ENCODE data around the gene MACF1.

MACF1 gene

GRCh38 chr1:39310015-39310414 is 105.5 kb downstream of the MACF1 start:
- no peak overlapping the region for H3K14ac ChIP-seq (ENCODE audit: low read length in 2 of 2)
- H3K36me3 ChIP-seq (ENCODE audit: control insufficient read depth in 1 of 2, insufficient read depth in 2 of 2, low read depth in 1 of 2, low read length in 2 of 2), result peaks cover 17 to 69% of the 10 kb centered on the region in 2 experiments
- H3K9me3 ChIP-seq (ENCODE audit: control insufficient read depth, low read length), result no peaks in the 10 kb centered on the region
- H2BK5ac ChIP-seq (ENCODE audit: low read depth, low read length, poor library complexity, severe bottlenecking), result no peak overlapping the region
- no peak overlapping the region for H3K4me2 ChIP-seq (ENCODE audit: low read length, poor library complexity, severe bottlenecking)
- H3K4me3 ChIP-seq (ENCODE audit: insufficient read depth in 1 of 2, low read depth in 1 of 2, low read length in 2 of 2), result no peak overlapping the region
- no peak overlapping the region for H3K4ac ChIP-seq (ENCODE audit: low read depth in 1 of 2, low read length in 2 of 2)
- no peak overlapping the region for H4K8ac ChIP-seq (ENCODE audit: low read length)
- no peak overlapping the region for H4K91ac ChIP-seq (ENCODE audit: low read length)
- H3K4me1 ChIP-seq (ENCODE audit: control insufficient read depth, insufficient read depth, low read depth, low read length), result no peaks in the 10 kb centered on the region
- H3K27me3 ChIP-seq (ENCODE audit: control insufficient read depth in 1 of 2, insufficient read depth in 1 of 2, low read length in 2 of 2), result no peaks in the 10 kb centered on the region
- no peak overlapping the region for H2AK5ac ChIP-seq (ENCODE audit: low read length, severe bottlenecking)
- no peak overlapping the region for H3K27ac ChIP-seq (ENCODE audit: low read length, poor library complexity, severe bottlenecking)
- no peak overlapping the region for H2BK12ac ChIP-seq (ENCODE audit: low read length in 2 of 2)
- no peak overlapping the region for H3K9ac ChIP-seq (ENCODE audit: low read length)
- H3K23ac ChIP-seq (ENCODE audit: low read length in 2 of 2), result no peak overlapping the region
- H3K18ac ChIP-seq (ENCODE audit: low read depth in 1 of 2, low read length in 2 of 2), result no peak overlapping the region
- H3K79me1 ChIP-seq (replicated peaks; ENCODE audit: low read length, poor library complexity, severe bottlenecking), result peaks cover 18% of the 10 kb centered on the region
- no peak for DNase-seq
- H2AFZ ChIP-seq (ENCODE audit: low read depth, low read length), result no peak overlapping the region
- WGBS, result 99% methylated on average over 6 of the region's 6 CpGs
- no peak overlapping the region for H2BK120ac ChIP-seq (ENCODE audit: low read depth, low read length)
- no peak overlapping the region for H2BK15ac ChIP-seq (ENCODE audit: low read depth, poor library complexity, severe bottlenecking)

DNA sequence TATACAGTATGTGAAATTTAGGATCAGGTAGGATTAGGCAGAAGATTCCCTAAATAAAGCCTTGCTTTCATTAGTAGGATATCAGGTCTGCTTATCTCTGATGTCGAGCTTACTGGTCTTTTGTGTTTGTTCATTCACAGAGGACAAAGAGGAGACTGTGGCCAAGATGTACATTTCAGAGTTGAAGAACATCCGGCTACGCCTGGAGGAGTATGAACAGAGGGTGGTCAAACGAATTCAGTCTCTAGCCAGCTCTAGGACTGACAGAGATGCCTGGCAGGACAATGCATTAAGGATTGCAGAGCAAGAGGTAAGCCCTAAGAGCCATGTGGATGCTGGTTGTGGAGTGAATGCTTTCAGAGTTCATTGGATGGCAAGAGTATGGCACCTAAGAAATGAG is 106.2 kb downstream of the MACF1 start:
- no peaks in the 10 kb centered on the region for H3K4me1 ChIP-seq (ENCODE audit: control insufficient read depth, insufficient read depth, low read depth, low read length)
- no peak overlapping the region for H3K4me3 ChIP-seq (ENCODE audit: insufficient read depth in 1 of 2, low read depth in 1 of 2, low read length in 2 of 2)
- no peak overlapping the region for H3K9ac ChIP-seq (ENCODE audit: low read length)
- H3K79me1 ChIP-seq (replicated peaks; ENCODE audit: low read length, poor library complexity, severe bottlenecking), result peaks cover 20% of the 10 kb centered on the region
- no peak overlapping the region for H3K4me2 ChIP-seq (ENCODE audit: low read length, poor library complexity, severe bottlenecking)
- H3K23ac ChIP-seq (ENCODE audit: low read length in 2 of 2), result no peak overlapping the region
- peaks cover 13 to 69% of the 10 kb centered on the region in 2 experiments for H3K36me3 ChIP-seq (ENCODE audit: control insufficient read depth in 1 of 2, insufficient read depth in 2 of 2, low read depth in 1 of 2, low read length in 2 of 2)
- H3K4ac ChIP-seq (ENCODE audit: low read depth in 1 of 2, low read length in 2 of 2), result no peak overlapping the region
- H4K8ac ChIP-seq (ENCODE audit: low read length), result no peak overlapping the region
- H3K27me3 ChIP-seq (ENCODE audit: control insufficient read depth in 1 of 2, insufficient read depth in 1 of 2, low read length in 2 of 2), result no peaks in the 10 kb centered on the region
- H3K14ac ChIP-seq (ENCODE audit: low read length in 2 of 2), result no peak overlapping the region
- no peak overlapping the region for H4K91ac ChIP-seq (ENCODE audit: low read length)
- H3K27ac ChIP-seq (ENCODE audit: low read length, poor library complexity, severe bottlenecking), result no peak overlapping the region
- no peak overlapping the region for H3K18ac ChIP-seq (ENCODE audit: low read depth in 1 of 2, low read length in 2 of 2)
- WGBS, result 95% methylated on average over 4 of the region's 4 CpGs
- no peak overlapping the region for H2AK5ac ChIP-seq (ENCODE audit: low read length, severe bottlenecking)
- no peak overlapping the region for H2BK15ac ChIP-seq (ENCODE audit: low read depth, poor library complexity, severe bottlenecking)
- no peak for DNase-seq
- H2AFZ ChIP-seq (ENCODE audit: low read depth, low read length), result no peak overlapping the region
- no peak overlapping the region for H2BK5ac ChIP-seq (ENCODE audit: low read depth, low read length, poor library complexity, severe bottlenecking)
- no peak overlapping the region for H2BK12ac ChIP-seq (ENCODE audit: low read length in 2 of 2)
- H3K9me3 ChIP-seq (ENCODE audit: control insufficient read depth, low read length), result no peaks in the 10 kb centered on the region
- H2BK120ac ChIP-seq (ENCODE audit: low read depth, low read length), result no peak overlapping the region

DNA sequence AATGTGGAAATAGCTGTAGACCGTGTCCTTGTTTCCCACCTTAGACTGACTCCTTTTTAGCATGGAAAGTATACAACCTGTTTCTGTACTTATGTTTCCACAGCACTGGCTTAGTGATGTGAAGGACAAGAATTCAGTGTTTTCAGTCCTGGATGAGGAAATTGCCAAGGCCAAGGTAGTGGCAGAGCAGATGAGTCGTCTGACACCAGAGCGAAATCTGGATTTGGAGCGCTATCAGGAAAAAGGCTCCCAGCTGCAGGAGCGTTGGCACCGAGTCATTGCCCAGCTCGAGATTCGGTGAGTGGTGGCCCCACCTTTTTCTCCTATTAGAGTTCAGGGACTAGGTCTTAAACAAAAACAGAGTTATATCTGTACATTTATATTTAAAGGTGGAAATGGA is 112.6 kb downstream of the MACF1 start:
- H2AK5ac ChIP-seq (ENCODE audit: low read length, severe bottlenecking), result no peak overlapping the region
- no peak overlapping the region for H2AFZ ChIP-seq (ENCODE audit: low read depth, low read length)
- H3K4me1 ChIP-seq (ENCODE audit: control insufficient read depth, insufficient read depth, low read depth, low read length), result peaks cover 1% of the 10 kb centered on the region
- no peak overlapping the region for H2BK120ac ChIP-seq (ENCODE audit: low read depth, low read length)
- H3K4ac ChIP-seq (ENCODE audit: low read depth in 1 of 2, low read length in 2 of 2), result no peak overlapping the region
- no peaks in the 10 kb centered on the region for H3K9me3 ChIP-seq (ENCODE audit: control insufficient read depth, low read length)
- no peak for DNase-seq
- H3K79me1 ChIP-seq (replicated peaks; ENCODE audit: low read length, poor library complexity, severe bottlenecking), result peaks cover 22% of the 10 kb centered on the region
- no peaks in the 10 kb centered on the region for H3K27me3 ChIP-seq (ENCODE audit: control insufficient read depth in 1 of 2, insufficient read depth in 1 of 2, low read length in 2 of 2)
- no peak overlapping the region for H3K23ac ChIP-seq (ENCODE audit: low read length in 2 of 2)
- no peak overlapping the region for H2BK12ac ChIP-seq (ENCODE audit: low read length in 2 of 2)
- H3K9ac ChIP-seq (ENCODE audit: low read length), result no peak overlapping the region
- H3K36me3 ChIP-seq (ENCODE audit: control insufficient read depth in 1 of 2, insufficient read depth in 2 of 2, low read depth in 1 of 2, low read length in 2 of 2), result peaks cover 20 to 97% of the 10 kb centered on the region in 2 experiments
- 100% methylated on average over 4 of the region's 8 CpGs for WGBS
- no peak overlapping the region for H3K14ac ChIP-seq (ENCODE audit: low read length in 2 of 2)
- no peak overlapping the region for H3K18ac ChIP-seq (ENCODE audit: low read depth in 1 of 2, low read length in 2 of 2)
- H2BK5ac ChIP-seq (ENCODE audit: low read depth, low read length, poor library complexity, severe bottlenecking), result no peak overlapping the region
- H3K27ac ChIP-seq (ENCODE audit: low read length, poor library complexity, severe bottlenecking), result no peak overlapping the region
- no peak overlapping the region for H3K4me2 ChIP-seq (ENCODE audit: low read length, poor library complexity, severe bottlenecking)
- no peak overlapping the region for H2BK15ac ChIP-seq (ENCODE audit: low read depth, poor library complexity, severe bottlenecking)
- H4K8ac ChIP-seq (ENCODE audit: low read length), result no peak overlapping the region
- H4K91ac ChIP-seq (ENCODE audit: low read length), result no peak overlapping the region
- no peak overlapping the region for H3K4me3 ChIP-seq (ENCODE audit: insufficient read depth in 1 of 2, low read depth in 1 of 2, low read length in 2 of 2)

DNA sequence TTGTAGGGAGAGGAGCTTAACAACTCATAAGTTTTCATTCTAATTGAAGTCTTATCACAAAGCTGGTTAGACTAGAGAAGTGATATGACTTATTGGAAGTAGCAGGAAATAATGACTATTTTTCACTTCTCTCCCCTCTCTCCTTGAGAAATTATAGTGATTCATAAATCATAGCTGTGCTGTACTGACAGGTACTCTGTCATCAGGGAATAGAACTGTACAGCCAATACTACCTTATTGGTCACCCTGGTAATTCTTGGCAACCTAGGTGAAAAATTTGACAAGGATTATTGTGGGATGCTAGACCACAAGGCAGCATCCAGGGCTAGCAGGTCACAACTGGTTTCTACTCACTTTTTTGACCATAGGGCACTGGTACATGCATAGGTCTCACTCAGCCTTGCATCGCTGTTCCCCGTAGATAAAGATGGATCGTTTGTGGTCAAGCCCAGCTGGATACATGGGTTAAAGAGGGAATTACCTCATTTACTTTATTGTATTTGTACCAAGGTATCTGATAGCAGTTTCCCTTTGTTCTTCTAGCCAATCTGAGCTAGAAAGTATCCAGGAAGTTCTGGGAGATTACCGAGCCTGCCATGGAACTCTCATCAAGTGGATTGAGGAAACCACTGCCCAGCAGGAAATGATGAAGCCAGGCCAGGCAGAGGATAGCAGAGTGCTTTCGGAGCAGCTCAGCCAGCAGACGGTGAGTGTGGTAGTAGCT is 113.6 kb downstream of the MACF1 start:
- Histone ChIP-seq H2BK12ac (ENCODE audit: low read length in 2 of 2) (no peak overlapping the region), H2BK5ac (ENCODE audit: low read depth, low read length, poor library complexity, severe bottlenecking) (no peak overlapping the region), H3K36me3 (ENCODE audit: control insufficient read depth in 1 of 2, insufficient read depth in 2 of 2, low read depth in 1 of 2, low read length in 2 of 2) (peaks cover 23 to 97% of the 10 kb centered on the region in 2 experiments), H3K27me3 (ENCODE audit: control insufficient read depth in 1 of 2, insufficient read depth in 1 of 2, low read length in 2 of 2) (no peaks in the 10 kb centered on the region), H3K18ac (ENCODE audit: low read depth in 1 of 2, low read length in 2 of 2) (no peak overlapping the region), H3K79me1 (replicated peaks; ENCODE audit: low read length, poor library complexity, severe bottlenecking) (peaks cover 26% of the 10 kb centered on the region), H3K4me3 (ENCODE audit: insufficient read depth in 1 of 2, low read depth in 1 of 2, low read length in 2 of 2) (no peak overlapping the region), H3K4me2 (ENCODE audit: low read length, poor library complexity, severe bottlenecking) (no peak overlapping the region), H3K14ac (ENCODE audit: low read length in 2 of 2) (no peak overlapping the region), H2BK15ac (ENCODE audit: low read depth, poor library complexity, severe bottlenecking) (no peak overlapping the region), H2AK5ac (ENCODE audit: low read length, severe bottlenecking) (no peak overlapping the region), H3K23ac (ENCODE audit: low read length in 2 of 2) (no peak overlapping the region), H3K9ac (ENCODE audit: low read length) (no peak overlapping the region), H2BK120ac (ENCODE audit: low read depth, low read length) (no peak overlapping the region), H2AFZ (ENCODE audit: low read depth, low read length) (no peak overlapping the region), H4K8ac (ENCODE audit: low read length) (no peak overlapping the region), H3K4me1 (ENCODE audit: control insufficient read depth, insufficient read depth, low read depth, low read length) (peaks cover 1% of the 10 kb centered on the region), H3K4ac (ENCODE audit: low read depth in 1 of 2, low read length in 2 of 2) (no peak overlapping the region), H3K9me3 (ENCODE audit: control insufficient read depth, low read length) (no peaks in the 10 kb centered on the region), H4K91ac (ENCODE audit: low read length) (no peak overlapping the region), H3K27ac (ENCODE audit: low read length, poor library complexity, severe bottlenecking) (no peak overlapping the region)
- no peak for DNase-seq
- 76% methylated on average over 5 of the region's 6 CpGs for WGBS

Data from mesenchymal stem cell (in vitro differentiated cells and primary cell).